Measurements from ENCODE around the gene MED13L. TPM values are rescaled to one million over a fixed set of nuclear protein-coding genes. Genes with fewer than 3 reads are reported as not detected.

The MED13L gene
- total and polyA plus RNA-seq, 2 donors (not counting 3 experiments of a cell fraction or from before 2014, with no cell fraction given): 27.4 to 93.6 TPM

DNA sequence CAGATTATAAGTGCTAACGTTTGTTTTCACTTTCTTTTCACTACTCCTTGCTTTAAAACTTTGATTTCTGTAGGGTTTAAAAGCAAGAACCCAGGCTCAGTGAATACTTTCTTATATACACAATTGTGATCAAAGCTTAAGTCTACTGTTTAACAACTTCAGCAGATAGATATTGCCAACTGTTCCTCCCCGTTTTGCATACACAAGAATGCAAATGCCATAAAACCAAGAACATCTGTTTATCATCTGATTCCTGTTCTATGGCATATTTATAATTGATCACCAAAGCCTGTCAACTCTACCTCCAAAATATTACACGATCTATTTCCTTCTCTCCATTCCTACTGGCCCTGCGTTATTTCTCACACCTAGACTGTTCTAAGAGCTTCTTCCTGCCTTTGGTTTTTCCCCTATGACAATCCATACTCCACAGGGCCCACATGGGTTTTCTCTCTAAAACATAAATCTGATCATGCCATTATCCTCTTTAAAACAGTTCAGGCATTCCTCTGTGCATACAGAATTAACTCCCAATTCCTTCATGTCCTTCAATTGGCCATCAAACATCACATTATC lies 15.9 kb downstream of the MED13L start:
- Histone ChIP-seq H3K9me1 (replicated peaks; ENCODE audit: control insufficient read depth, extremely low read depth, insufficient read depth, low read length) (no peaks in the 10 kb centered on the region), H3K4me3 (replicated peaks in 1 of 3; ENCODE audit: insufficient read depth in 1 of 3, low read depth in 1 of 3, low read length in 3 of 3) (no peak overlapping the region), H3K4me2 (ENCODE audit: insufficient read depth, low read length) (no peak overlapping the region), H3K79me2 (ENCODE audit: control insufficient read depth, insufficient read depth, low read length) (peaks cover 89% of the 10 kb centered on the region), H3K9ac (replicated peaks; ENCODE audit: extremely low read depth, insufficient read depth, low read length) (no peak overlapping the region), H3K36me3 (ENCODE audit: control insufficient read depth in 2 of 2, extremely low read depth in 1 of 2, insufficient read depth in 2 of 2, low read length in 2 of 2) (no peaks in the 10 kb centered on the region), H3K9me3 (replicated peaks; ENCODE audit: control insufficient read depth, insufficient read depth, low read length) (no peaks in the 10 kb centered on the region), H3K27ac (ENCODE audit: insufficient read depth, low read depth, low read length) (no peak overlapping the region), H3K4me1 (ENCODE audit: control insufficient read depth, extremely low read depth, insufficient read depth, low read length) (peaks cover 10% of the 10 kb centered on the region), H2AFZ (ENCODE audit: low read depth, low read length) (no peak overlapping the region), H4K20me1 (replicated peaks; ENCODE audit: control insufficient read depth, extremely low read depth, insufficient read depth, low read length) (peaks cover 19% of the 10 kb centered on the region), H3K27me3 (ENCODE audit: control insufficient read depth in 2 of 2, insufficient read depth in 2 of 2, low read length in 2 of 2) (no peaks in the 10 kb centered on the region)
- DNase-seq (ENCODE audit: low read depth, low spot score): no peak
- intact Hi-C loops (cut with micrococcal nuclease): no loop called here
- CTCF ChIA-PET: interaction anchor here (1.3 to 2.5 kb wide), 2 partner anchors 24 to 25 kb away, joined by 3 to 5 read pairs; no protein-coding TSS in a partner anchor
- dilution Hi-C loops (cut with MboI; ENCODE audit: extremely low pct_ligation_motif_present, low sequenced_read_pairs): no loop called here
- no peak for FAIRE-seq
- TF ChIP-seq MYC (IDR thresholded peaks at IDR 0.05; ENCODE audit: low read depth, low read length) (no peak), POLR2AphosphoS5 (IDR thresholded peaks at IDR 0.05; ENCODE audit: insufficient read depth, low read depth, low read length) (no peak), GATA2 (IDR thresholded peaks at IDR 0.05; ENCODE audit: insufficient read depth, insufficient read length, low read depth, low read length) (no peak), EZH2 (IDR thresholded peaks at IDR 0.05; ENCODE audit: borderline replicate concordance, low read depth, low read length, severe bottlenecking) (no peak), FOS (IDR thresholded peaks at IDR 0.05; ENCODE audit: borderline replicate concordance, insufficient read depth, low read length) (no peak), JUN (IDR thresholded peaks at IDR 0.05; ENCODE audit: borderline replicate concordance, insufficient read depth, insufficient read length, low read depth) (no peak), POLR2A (IDR thresholded peaks at IDR 0.05; ENCODE audit: low read depth, low read length) (no peak)
- TF ChIP-seq, protein P1, sequence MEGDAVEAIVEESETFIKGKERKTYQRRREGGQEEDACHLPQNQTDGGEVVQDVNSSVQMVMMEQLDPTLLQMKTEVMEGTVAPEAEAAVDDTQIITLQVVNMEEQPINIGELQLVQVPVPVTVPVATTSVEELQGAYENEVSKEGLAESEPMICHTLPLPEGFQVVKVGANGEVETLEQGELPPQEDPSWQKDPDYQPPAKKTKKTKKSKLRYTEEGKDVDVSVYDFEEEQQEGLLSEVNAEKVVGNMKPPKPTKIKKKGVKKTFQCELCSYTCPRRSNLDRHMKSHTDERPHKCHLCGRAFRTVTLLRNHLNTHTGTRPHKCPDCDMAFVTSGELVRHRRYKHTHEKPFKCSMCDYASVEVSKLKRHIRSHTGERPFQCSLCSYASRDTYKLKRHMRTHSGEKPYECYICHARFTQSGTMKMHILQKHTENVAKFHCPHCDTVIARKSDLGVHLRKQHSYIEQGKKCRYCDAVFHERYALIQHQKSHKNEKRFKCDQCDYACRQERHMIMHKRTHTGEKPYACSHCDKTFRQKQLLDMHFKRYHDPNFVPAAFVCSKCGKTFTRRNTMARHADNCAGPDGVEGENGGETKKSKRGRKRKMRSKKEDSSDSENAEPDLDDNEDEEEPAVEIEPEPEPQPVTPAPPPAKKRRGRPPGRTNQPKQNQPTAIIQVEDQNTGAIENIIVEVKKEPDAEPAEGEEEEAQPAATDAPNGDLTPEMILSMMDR (IDR thresholded peaks at IDR 0.05; ENCODE audit: extremely low read depth in 1 of 2, insufficient read depth in 1 of 2, low read depth in 1 of 2, low read length in 2 of 2): no peak
- TF ChIP-seq, protein P2, sequence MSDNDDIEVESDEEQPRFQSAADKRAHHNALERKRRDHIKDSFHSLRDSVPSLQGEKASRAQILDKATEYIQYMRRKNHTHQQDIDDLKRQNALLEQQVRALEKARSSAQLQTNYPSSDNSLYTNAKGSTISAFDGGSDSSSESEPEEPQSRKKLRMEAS (IDR thresholded peaks at IDR 0.05; ENCODE audit: insufficient read depth, insufficient read length): no peak
- BruUV-seq (replicated peaks): no TSS peak
- POLR2A ChIA-PET: no interaction called here
